Effector CD8-positive, alpha-beta T cell (primary cell): ENCODE data around the gene CTDSP1.

Source experiments
- DNase-seq: peaks from one replicate; lab custom pipeline; 2025; lab: John Stamatoyannopoulos, UW

Gene CTDSP1

GRCh38 chr2:218425531-218425930 lies 25.9 kb downstream of the CTDSP1 start:
- no peak for DNase-seq

- no peak for DNase-seq
Observed at GRCh38 chr2:218427741-218428140, 28.1 kb downstream of the CTDSP1 start.

- no peak for DNase-seq
Observed at GRCh38 chr2:218428846-218429558, 29.3 kb downstream of the CTDSP1 start.

- DNase-seq, result no peak
Observed at GRCh38 chr2:218429911-218430692, 30.4 kb downstream of the CTDSP1 start.

- DNase-seq, result no peak
Observed at GRCh38 chr2:218430721-218431120, 31.1 kb downstream of the CTDSP1 start.

- DNase-seq, result no peak
Observed at GRCh38 chr2:218431878-218432277, 32.2 kb downstream of the CTDSP1 start.

GRCh38 chr2:218432676-218433365 lies 33.2 kb downstream of the CTDSP1 start:
- DNase-seq, result no peak

GRCh38 chr2:218434456-218434855 lies 34.8 kb downstream of the CTDSP1 start:
- no peak for DNase-seq

- no peak for DNase-seq
Observed at GRCh38 chr2:218435003-218435982, 35.6 kb downstream of the CTDSP1 start.

- no peak for DNase-seq
Observed at GRCh38 chr2:218436992-218437391, 37.3 kb downstream of the CTDSP1 start.

GRCh38 chr2:218437969-218438368 lies 38.3 kb downstream of the CTDSP1 start:
- no peak for DNase-seq

- no peak for DNase-seq
Observed at GRCh38 chr2:218438596-218438995, 38.9 kb downstream of the CTDSP1 start.

GRCh38 chr2:218444692-218445357 lies 45.2 kb downstream of the CTDSP1 start:
- DNase-seq, result no peak

- no peak for DNase-seq
Observed at GRCh38 chr2:218445602-218446001, 45.9 kb downstream of the CTDSP1 start.

- no peak for DNase-seq
Observed at GRCh38 chr2:218446547-218446946, 46.9 kb downstream of the CTDSP1 start.

- DNase-seq, result no peak
Observed at GRCh38 chr2:218447072-218447471, 47.4 kb downstream of the CTDSP1 start.

- no peak for DNase-seq
Observed at GRCh38 chr2:218448934-218449333, 49.3 kb downstream of the CTDSP1 start.

GRCh38 chr2:218452079-218452478 lies 52.4 kb downstream of the CTDSP1 start:
- DNase-seq, result no peak
